ENCODE data around the gene TRIM46.
A peak's percentile ranks its signal among the peaks of the same experiment; 100 is the strongest.

TRIM46 gene

GRCh38 chr1:155173478-155174323, at the start of gene TRIM46:
Gene TRIM46, plus strand, starts transcription at chr1:155173849. Its CDS starts 118 bp downstream, at chr1:155173967.
- peak; percentile 33 to 36 for ATAC-seq

GRCh38 chr1:155124503-155125463, 48.9 kb upstream of the TRIM46 start:
- no peak for ATAC-seq

- no peak for ATAC-seq
Measured at GRCh38 chr1:155125511-155125945, 48.1 kb upstream of the TRIM46 start.

- ATAC-seq = no peak
Measured at GRCh38 chr1:155125946-155126555, 47.6 kb upstream of the TRIM46 start.

- ATAC-seq = peak; percentile 69 to 70
Measured at GRCh38 chr1:155126556-155127104, 47.0 kb upstream of the TRIM46 start.

- peak; percentile 51 to 65 for ATAC-seq
Measured at GRCh38 chr1:155127105-155127966, 46.3 kb upstream of the TRIM46 start, which contains the start of gene EFNA1. Gene EFNA1, plus strand, starts transcription at chr1:155127876. Its CDS starts 102 bp downstream, at chr1:155127978.

GRCh38 chr1:155127967-155128754, 45.5 kb upstream of the TRIM46 start:
- no peak for ATAC-seq

- ATAC-seq = no peak
Measured at GRCh38 chr1:155128755-155129473, 44.7 kb upstream of the TRIM46 start.

- ATAC-seq = no peak
Measured at GRCh38 chr1:155130272-155131006, 43.2 kb upstream of the TRIM46 start.

GRCh38 chr1:155131285-155131684, 42.4 kb upstream of the TRIM46 start:
- no peak for ATAC-seq

GRCh38 chr1:155131856-155132255, 41.8 kb upstream of the TRIM46 start:
- no peak for ATAC-seq

- ATAC-seq = no peak
Measured at GRCh38 chr1:155133799-155134281, 39.8 kb upstream of the TRIM46 start.

GRCh38 chr1:155134322-155134721, 39.3 kb upstream of the TRIM46 start:
- ATAC-seq = no peak

- ATAC-seq = peak; percentile 39 to 44
Measured at GRCh38 chr1:155134880-155135414, 38.7 kb upstream of the TRIM46 start.

GRCh38 chr1:155135415-155136028, 38.1 kb upstream of the TRIM46 start, which contains the start of gene SLC50A1:
Gene SLC50A1, plus strand, starts transcription at chr1:155135852. Its CDS starts 60 bp downstream, at chr1:155135912.
- peak; percentile 81 to 86 for ATAC-seq

- no peak for ATAC-seq
Measured at GRCh38 chr1:155136748-155137147, 36.9 kb upstream of the TRIM46 start.

- no peak for ATAC-seq
Measured at GRCh38 chr1:155137154-155137949, 36.3 kb upstream of the TRIM46 start.
